ENCODE data around the gene LIF.

The LIF gene

GRCh38 chr22:30245985-30246813, at the start of gene LIF:
LIF (minus strand) TSS chr22:30246759; CDS start chr22:30246695, 64 bp downstream.
- DNase-seq: peak; percentile 11 to 49 (median 27)

DNA sequence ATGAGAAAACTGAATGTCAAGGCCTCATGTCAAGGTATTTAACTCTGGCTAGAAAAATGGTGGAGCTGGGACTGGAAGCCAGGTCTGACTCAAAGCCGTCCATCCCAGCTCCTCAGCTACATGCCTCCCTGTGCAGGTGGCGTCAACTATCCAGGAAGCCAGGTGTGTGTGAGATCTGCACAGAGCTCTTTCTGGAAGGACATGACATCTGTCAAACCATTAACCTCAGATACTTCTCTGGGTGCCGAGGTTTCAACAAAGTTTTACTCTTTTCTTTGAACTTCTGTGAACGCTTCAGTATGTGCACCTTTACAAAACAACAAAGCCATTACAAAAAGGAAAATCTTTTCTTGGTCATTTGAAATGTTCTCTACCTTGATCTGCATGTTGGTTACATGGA, 49.8 kb upstream of the LIF start:
- DNase-seq: peak in 3 of 6 experiments; percentile 44 to 60 (median 58)

DNA sequence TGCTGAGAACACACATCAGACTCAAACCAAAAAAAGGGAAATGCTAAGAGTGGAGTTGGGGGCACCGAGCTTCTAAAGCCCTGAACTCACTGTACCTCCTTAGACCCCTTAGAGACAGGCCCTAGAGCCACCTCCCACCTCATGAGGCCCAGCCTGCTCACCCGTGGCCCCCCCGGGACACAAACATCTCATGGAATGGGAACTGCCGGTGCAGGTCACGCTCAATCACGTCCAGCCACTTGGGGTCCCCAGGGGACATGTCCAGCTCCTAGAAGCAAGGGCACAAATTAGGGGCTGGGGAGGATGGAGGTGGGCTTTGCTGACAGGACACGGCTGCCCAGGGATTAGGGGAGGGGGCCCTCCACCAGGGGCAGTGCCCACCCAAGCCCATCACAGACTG, 49.0 kb upstream of the LIF start:
- no peak for DNase-seq

- DNase-seq: no peak
Measured at GRCh38 chr22:30294830-30295229, 48.3 kb upstream of the LIF start.

DNA sequence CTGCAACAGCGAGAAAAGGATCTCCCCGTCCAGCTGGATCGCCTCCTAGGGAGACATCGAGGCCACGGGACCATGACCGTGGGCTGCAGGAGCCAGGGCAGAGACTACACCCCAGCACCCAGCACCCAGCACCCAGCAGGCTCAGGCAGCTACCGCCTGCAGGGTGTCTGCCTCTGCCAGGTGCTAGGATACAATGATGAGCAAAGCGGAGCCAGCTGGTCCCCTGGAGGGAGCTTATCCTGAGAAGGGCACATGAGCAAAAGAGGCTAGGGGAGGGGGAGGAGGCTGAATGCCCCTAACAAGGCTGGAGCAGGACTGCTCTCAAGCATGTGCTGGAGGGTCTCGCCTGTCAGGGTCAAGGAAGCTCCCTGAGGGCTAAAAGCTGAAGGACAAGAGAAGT, 47.5 kb upstream of the LIF start:
- no peak for DNase-seq

- no peak for DNase-seq
Measured at GRCh38 chr22:30293026-30293425, 46.5 kb upstream of the LIF start.

- DNase-seq: no peak
Measured at GRCh38 chr22:30292069-30292970, 45.8 kb upstream of the LIF start.

DNA sequence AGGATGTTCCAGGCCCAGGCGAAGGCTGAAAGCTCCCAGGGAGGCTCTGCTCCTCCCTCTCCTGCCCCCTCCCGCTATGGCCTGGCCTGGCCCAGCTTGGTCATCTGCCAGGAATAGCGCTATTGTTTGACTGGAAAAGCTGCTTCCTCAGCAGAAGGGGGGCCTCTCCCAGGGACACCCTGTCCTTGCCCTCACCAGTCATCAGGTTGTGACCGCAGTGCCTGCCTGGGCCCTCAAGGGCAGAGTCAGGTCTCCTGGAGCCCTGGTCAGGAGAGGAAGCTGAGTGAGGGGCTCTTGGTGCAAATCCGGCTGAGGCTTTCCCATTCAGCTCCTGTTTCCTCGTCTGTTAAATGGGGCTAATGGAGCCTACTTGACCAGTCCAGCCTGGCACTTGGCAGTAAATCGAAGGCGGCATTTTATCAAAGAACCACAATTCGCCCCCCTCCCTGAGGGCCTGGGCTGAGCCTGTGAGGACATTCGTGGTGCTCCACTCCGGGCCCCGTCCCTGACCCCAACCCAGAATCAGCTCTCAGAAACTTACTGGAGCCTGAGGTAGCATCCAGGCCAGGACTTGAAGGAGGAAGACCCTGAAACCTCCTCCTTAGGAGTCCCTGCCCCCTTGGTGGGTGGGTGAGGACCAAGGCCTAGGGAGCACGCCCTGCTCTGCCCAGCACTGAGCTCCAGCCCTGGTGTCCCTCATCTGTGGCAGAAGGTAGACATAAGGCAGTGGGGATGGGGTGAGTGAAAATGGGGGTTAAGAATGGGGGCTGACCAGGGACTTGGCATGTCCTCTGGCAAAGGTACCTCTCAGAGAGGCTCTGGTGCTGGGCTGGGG, 44.7 kb upstream of the LIF start:
- DNase-seq: no peak

DNA sequence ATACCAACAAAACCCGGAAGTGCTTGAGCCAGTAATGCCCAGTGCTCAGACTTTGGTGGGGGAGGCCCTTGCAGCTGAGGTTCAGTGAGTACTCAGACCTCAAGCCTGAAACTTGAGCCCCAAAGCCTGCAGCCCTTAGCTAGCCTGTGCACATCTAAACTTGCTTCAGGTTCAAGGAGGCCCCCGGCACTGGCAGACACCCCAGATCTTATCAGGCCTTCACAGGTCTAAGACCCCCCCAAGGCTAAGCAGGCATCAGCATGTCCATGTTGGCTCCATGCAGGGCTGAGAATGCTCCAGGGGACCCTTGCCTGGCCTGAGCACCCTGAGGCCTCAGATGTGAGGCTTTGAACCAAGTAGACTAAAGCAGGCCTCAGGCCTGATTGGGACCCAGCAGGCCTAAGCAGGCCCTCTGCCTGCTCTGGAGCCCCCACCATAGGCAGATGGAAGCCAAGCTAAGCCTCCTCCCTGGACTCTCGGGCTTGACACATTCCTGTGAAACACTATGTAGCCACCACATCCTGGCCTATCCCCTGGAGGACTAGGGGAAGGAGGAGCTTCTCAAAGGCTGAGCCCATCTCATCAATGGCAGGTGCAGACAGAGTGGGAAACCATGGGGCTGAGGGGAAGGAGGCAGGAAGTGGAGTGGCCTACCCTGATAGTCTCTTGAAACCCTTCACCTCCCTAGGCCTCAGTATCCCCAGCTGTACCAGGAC, 43.9 kb upstream of the LIF start:
- peak in 1 of 6 experiments; percentile 31 for DNase-seq

DNA sequence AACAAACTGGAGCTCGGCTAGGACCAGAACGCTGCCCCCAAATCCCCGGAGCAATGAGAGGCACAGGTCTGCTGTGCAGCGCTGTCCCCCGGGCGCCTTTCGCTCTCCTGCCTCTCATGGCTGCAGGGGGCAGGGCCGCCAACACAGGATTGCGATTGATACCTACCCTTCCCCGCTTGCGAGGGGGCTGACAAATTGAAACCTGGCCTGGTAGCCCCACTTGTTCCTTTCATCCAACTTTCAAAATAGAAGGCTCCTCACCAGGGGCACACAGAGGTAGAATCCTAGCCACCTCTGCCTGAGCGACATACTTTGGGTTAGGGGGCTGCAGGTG, 43.4 kb upstream of the LIF start:
- DNase-seq: peak in 1 of 6 experiments; percentile 64

GRCh38 chr22:30289141-30289979, 42.8 kb upstream of the LIF start, which contains the start of gene CASTOR1:
CASTOR1 (minus strand) TSS chr22:30289505; CDS start chr22:30289497, 8 bp downstream.
- DNase-seq: peak; percentile 70 to 89 (median 86)

DNA sequence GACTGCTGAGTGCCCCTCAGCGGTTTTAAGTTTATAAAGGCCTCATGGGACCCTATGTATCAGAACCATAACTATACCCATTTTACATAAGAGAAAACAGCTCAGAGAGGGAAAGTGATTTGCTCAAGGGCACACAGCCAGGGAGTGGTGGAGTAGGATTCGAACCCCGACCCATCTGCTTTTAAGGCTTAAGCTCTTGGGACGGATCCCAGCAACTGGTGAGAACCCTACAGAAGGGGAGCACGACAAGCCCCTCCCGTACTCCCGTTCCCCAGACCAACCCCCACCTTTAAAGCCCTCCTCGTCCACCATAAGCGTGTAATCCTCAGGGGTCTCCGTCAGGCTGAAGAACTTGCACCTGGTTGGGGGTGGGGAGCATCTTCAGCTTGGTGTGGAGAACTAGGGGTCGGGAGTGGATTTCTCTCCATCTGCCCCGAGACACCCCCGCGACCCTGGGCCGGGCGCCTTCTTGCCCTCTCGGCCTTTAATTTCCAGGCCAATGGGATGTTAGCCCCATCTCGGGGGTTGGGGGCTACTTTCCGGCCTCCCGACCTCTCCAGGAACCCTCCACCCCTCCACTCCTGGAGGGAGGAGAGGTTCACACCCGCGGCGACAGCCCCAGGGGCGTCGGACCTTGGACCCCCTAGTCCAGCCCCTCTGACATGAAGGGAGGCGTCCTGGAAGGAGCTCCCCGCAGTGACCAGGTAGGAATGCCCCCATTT, 42.0 kb upstream of the LIF start:
- peak in 2 of 6 experiments; percentile 42 to 65 for DNase-seq

DNA sequence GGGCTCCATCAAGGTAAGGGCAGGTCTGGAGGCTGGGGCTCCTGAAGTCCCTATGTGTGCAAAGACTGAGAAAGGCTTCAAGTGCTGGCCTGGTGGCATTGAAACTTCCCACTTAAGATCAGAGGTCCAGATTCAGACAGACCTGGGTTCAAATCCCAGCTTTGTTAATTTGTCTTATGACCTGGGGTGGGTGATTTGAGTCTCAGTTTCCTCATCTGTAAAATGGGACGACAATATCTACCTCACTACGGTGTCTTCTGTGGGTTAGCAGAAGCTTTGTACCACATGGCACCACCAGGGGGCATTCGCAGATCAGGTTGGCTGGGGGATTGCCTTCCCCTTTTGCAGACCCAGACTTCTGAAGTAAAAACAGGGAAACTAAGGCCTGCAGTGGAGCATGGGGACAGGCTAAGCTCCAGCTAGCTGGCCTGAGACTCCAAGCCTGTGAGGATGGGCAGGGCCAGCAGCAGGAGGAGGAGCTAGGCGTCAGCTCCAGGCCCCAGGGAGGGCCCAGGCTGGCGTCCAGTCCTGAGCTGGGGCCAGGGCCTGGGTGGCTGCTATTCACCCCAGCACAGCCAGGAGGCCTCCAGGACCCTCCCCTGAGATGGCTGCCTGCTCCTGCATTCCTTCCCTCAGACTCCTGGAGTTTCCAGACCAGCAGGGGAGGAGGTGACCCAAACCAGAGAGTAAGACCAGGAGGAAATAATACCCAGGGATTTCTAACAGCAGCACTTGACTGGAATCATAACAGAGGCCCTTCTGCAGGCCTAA, 41.3 kb upstream of the LIF start:
- peak; percentile 81 to 92 (median 83) for DNase-seq

- DNase-seq: peak; percentile 66 to 90 (median 78)
Measured at GRCh38 chr22:30286813-30287647, 40.5 kb upstream of the LIF start.

DNA sequence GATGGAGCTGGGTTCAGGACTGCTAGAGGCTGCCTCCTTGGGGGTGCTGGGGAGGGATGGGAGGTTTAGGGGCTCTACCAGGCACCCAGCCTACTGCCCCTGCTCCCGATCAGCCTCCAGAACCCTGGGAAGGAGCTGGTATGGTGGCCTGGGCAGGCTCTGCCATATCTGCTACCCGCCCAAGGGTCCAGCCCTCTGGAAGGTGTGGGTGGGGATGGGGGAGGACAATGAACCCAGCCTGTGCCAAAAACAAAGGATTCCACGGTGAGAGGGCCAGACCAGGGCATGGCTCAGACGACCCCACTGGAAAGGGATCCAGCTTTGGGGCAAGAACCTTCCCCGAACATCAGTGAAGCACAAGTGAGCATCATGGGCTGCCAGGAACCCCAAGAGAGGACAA, 39.8 kb upstream of the LIF start:
- no peak for DNase-seq

DNA sequence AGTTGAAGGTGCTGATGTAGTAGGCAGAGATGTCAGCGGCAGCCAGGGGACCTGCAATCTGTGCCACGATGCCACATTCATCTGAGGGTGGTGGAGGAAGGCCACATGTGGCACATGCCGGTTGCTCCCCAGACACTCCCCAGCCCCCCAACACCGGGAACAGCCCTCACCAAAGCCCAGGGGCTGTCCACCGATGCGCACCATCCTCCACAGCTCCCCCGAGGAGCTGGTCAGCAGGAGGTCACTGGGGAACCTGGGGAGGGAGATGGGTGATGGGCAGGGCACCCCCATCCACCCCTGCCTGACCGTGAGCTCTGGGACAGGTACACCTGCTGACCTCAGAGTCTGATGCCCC, 39.3 kb upstream of the LIF start:
- no peak for DNase-seq

GRCh38 chr22:30285176-30285845, 38.8 kb upstream of the LIF start:
- DNase-seq: no peak

DNA sequence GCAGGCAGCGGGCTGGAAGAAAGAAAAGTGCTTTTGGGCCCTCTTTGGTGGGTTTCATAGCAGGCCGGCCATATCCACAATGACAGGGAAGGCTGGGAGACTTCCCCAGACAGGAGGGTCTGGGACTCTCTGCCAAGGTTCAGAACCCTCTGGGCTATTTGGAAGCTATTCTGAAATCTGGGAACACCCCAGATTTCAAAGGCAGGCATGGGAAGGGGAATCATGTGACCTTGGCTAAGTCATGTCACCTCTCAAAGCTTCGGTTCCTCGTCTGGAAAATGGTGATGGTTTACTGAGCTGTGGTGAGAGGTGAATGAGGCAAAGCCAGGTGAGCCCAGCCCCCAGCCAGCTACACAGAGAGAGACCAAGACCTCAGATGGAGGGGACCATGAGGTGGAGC, 38.1 kb upstream of the LIF start:
- no peak for DNase-seq
